Neural progenitor cell (in vitro differentiated cells): ENCODE results near the gene MDGA2. TPM values are rescaled to one million over a fixed set of nuclear protein-coding genes. Genes with fewer than 3 reads are reported as not detected.

Source experiments
- DNase-seq: peaks from one replicate; pipeline ENCODE4 v3.0.0-alpha.2; 2016; ENCODE audit warnings: low spot score
- H2AFZ ChIP-seq: fragments of 200-600 bp; sonication (generic); replicated peaks from 2 replicates; pipeline ENCODE4 v1.6.1; 2016; ENCODE audit warnings: antibody characterized with exemption
- H3F3A ChIP-seq: fragments of 200-600 bp; sonication (generic); 2 replicates; pipeline ENCODE4 v1.6.1; 2016; ENCODE audit warnings: antibody characterized with exemption, low read depth
- H3K27ac ChIP-seq: fragments of 200-600 bp; sonication (generic); 2 replicates; pipeline ENCODE4 v1.5.1; 2016; ENCODE audit warnings: mild to moderate bottlenecking
- H3K27me3 ChIP-seq: fragments of 200-600 bp; sonication (generic); 2 replicates; pipeline ENCODE4 v1.6.1; 2016; ENCODE audit warnings: mild to moderate bottlenecking, moderate library complexity
- H3K36me3 ChIP-seq: fragments of 200-600 bp; sonication (generic); 2 replicates; pipeline ENCODE4 v1.5.1; 2016
- H3K4me1 ChIP-seq: fragments of 200-600 bp; sonication (generic); 2 replicates; pipeline ENCODE4 v1.6.1; 2016; ENCODE audit warnings: mixed run types
- H3K4me2 ChIP-seq: fragments of 200-600 bp; sonication (generic); 2 replicates; pipeline ENCODE4 v1.6.1; 2016
- H3K4me3 ChIP-seq: fragments of 200-600 bp; sonication (generic); 2 replicates; pipeline ENCODE4 v1.5.1; 2016
- H3K79me2 ChIP-seq: fragments of 200-600 bp; sonication (generic); 2 replicates; pipeline ENCODE4 v1.6.1; 2016; ENCODE audit warnings: low read depth
- H3K9ac ChIP-seq: fragments of 200-600 bp; sonication (generic); 2 replicates; pipeline ENCODE4 v1.6.1; 2016
- H3K9me3 ChIP-seq: fragments of 200-600 bp; sonication (generic); 2 replicates; pipeline ENCODE4 v1.5.1; 2016; ENCODE audit warnings: low read depth
- H4K20me1 ChIP-seq: fragments of 200-600 bp; sonication (generic); 2 replicates; pipeline ENCODE4 v1.6.1; 2016; ENCODE audit warnings: low read depth
- H3K27ac Mint-ChIP-seq: 3 replicates; pipeline ENCODE4 v1.8.0; 2021; ENCODE audit warnings: mixed read lengths
- H3K27me3 Mint-ChIP-seq: 2 replicates; pipeline ENCODE4 v1.8.0; 2022; ENCODE audit warnings: low read depth, mild to moderate bottlenecking, inconsistent platforms, moderate library complexity, mixed read lengths; ENCODE audit not compliant: insufficient read depth
- H3K36me3 Mint-ChIP-seq: 3 replicates; pipeline ENCODE4 v1.8.0; 2021; ENCODE audit warnings: mixed read lengths
- H3K4me1 Mint-ChIP-seq: 3 replicates; pipeline ENCODE4 v1.8.0; 2021; ENCODE audit warnings: mixed read lengths
- H3K4me3 Mint-ChIP-seq: 3 replicates; pipeline ENCODE4 v1.8.0; 2021; ENCODE audit warnings: mild to moderate bottlenecking, moderate library complexity, mixed read lengths
- H3K9me3 Mint-ChIP-seq: 3 replicates; pipeline ENCODE4 v1.8.0; 2020; ENCODE audit warnings: mixed read lengths
- EZH2 ChIP-seq: fragments of 200-600 bp; sonication (generic); IDR thresholded peaks from 2 replicates; pipeline ENCODE4 v1.6.1; 2017; ENCODE audit warnings: antibody characterized with exemption, mild to moderate bottlenecking, moderate library complexity
- EZH2phosphoT487 ChIP-seq: fragments of 200-600 bp; sonication (generic); IDR thresholded peaks from 2 replicates; pipeline ENCODE4 v1.6.1; 2017; ENCODE audit warnings: antibody characterized with exemption
- total RNA-seq: library from RNA; depleted of rRNA; stranded (reverse); fragments of >200 nt; gene quantifications from 2 replicates; pipeline ENCODE4 v1.2.3, GENCODE V29; 2015; ENCODE audit warnings: low replicate concordance
- TF ChIP-seq, protein P1 (sequence below): fragments of 200-600 bp; sonication (generic); IDR thresholded peaks from 2 replicates; pipeline ENCODE4 v1.5.1; 2017; ENCODE audit warnings: antibody characterized with exemption, mild to moderate bottlenecking

The MDGA2 gene
- total RNA-seq, 1 donor from 2014 or later = 1.0 TPM

DNA sequence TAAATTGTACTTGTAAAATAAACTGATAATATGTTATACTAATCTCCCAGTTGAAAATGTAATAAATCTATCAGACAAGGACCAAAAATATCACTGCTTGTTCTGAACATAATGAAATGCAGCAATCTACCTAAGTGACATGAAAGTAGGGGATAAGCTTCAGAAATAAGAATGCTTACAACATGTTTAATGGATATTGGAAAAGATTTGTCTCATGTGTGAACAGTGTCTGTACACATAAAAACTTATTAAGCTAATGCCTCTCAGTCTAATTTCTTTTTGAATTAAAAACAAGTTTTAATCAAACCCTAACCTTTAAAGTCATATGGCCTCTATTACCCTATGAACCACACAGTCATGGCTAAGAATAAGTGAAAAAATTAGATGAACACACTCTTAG lies 465.3 kb downstream of the MDGA2 start:
- H3K9me3 ChIP-seq = no peaks in the 10 kb centered on the region
- no peaks in the 10 kb centered on the region for H3K79me2 ChIP-seq
- no peaks in the 10 kb centered on the region for H3K27me3 ChIP-seq
- Mint-ChIP-seq H3K27me3 (no peaks in the 10 kb centered on the region), H3K9me3 (peaks cover 3% of the 10 kb centered on the region), H3K27ac (no peak overlapping the region), H3K4me3 (no peak overlapping the region), H3K36me3 (no peaks in the 10 kb centered on the region), H3K4me1 (peaks cover 9% of the 10 kb centered on the region)
- H3K27ac ChIP-seq = no peak overlapping the region
- no peak overlapping the region for H3K9ac ChIP-seq
- TF ChIP-seq EZH2phosphoT487 (no peak), EZH2 (no peak)
- TF ChIP-seq, protein P1, sequence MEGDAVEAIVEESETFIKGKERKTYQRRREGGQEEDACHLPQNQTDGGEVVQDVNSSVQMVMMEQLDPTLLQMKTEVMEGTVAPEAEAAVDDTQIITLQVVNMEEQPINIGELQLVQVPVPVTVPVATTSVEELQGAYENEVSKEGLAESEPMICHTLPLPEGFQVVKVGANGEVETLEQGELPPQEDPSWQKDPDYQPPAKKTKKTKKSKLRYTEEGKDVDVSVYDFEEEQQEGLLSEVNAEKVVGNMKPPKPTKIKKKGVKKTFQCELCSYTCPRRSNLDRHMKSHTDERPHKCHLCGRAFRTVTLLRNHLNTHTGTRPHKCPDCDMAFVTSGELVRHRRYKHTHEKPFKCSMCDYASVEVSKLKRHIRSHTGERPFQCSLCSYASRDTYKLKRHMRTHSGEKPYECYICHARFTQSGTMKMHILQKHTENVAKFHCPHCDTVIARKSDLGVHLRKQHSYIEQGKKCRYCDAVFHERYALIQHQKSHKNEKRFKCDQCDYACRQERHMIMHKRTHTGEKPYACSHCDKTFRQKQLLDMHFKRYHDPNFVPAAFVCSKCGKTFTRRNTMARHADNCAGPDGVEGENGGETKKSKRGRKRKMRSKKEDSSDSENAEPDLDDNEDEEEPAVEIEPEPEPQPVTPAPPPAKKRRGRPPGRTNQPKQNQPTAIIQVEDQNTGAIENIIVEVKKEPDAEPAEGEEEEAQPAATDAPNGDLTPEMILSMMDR = no peak
- no peak overlapping the region for H3K4me2 ChIP-seq
- no peaks in the 10 kb centered on the region for H4K20me1 ChIP-seq
- no peak overlapping the region for H2AFZ ChIP-seq
- DNase-seq = no peak
- no peaks in the 10 kb centered on the region for H3K4me1 ChIP-seq
- no peaks in the 10 kb centered on the region for H3F3A ChIP-seq
- H3K36me3 ChIP-seq = no peaks in the 10 kb centered on the region
- no peak overlapping the region for H3K4me3 ChIP-seq

GRCh38 chr14:47208434-47208833 lies 467.0 kb downstream of the MDGA2 start:
- H3K27ac Mint-ChIP-seq = no peak overlapping the region

GRCh38 chr14:47207617-47208016 lies 467.8 kb downstream of the MDGA2 start:
- Mint-ChIP-seq H3K4me3 (no peak overlapping the region), H3K27me3 (no peaks in the 10 kb centered on the region), H3K4me1 (peaks cover 9% of the 10 kb centered on the region), H3K36me3 (no peaks in the 10 kb centered on the region), H3K27ac (no peak overlapping the region), H3K9me3 (no peaks in the 10 kb centered on the region)
- TF ChIP-seq, protein P1 = no peak
- TF ChIP-seq EZH2phosphoT487 (no peak), EZH2 (no peak)
- DNase-seq = no peak
- Histone ChIP-seq H3K4me1 (no peaks in the 10 kb centered on the region), H3K9me3 (no peaks in the 10 kb centered on the region), H3K79me2 (no peaks in the 10 kb centered on the region), H3K36me3 (no peaks in the 10 kb centered on the region), H3K27me3 (no peaks in the 10 kb centered on the region), H3K4me3 (no peak overlapping the region), H3K4me2 (no peak overlapping the region), H3K9ac (no peak overlapping the region), H4K20me1 (no peaks in the 10 kb centered on the region), H3F3A (no peaks in the 10 kb centered on the region), H2AFZ (no peak overlapping the region), H3K27ac (no peak overlapping the region)

More at GRCh38 chr14:47208434-47208833, 467.0 kb downstream of the MDGA2 start:
- Mint-ChIP-seq H3K27me3 (no peaks in the 10 kb centered on the region), H3K36me3 (no peaks in the 10 kb centered on the region), H3K4me1 (peaks cover 9% of the 10 kb centered on the region), H3K4me3 (no peak overlapping the region), H3K9me3 (no peaks in the 10 kb centered on the region)
- Histone ChIP-seq H3K27ac (no peak overlapping the region), H3K9ac (no peak overlapping the region), H4K20me1 (no peaks in the 10 kb centered on the region), H3K27me3 (no peaks in the 10 kb centered on the region), H2AFZ (no peak overlapping the region), H3K9me3 (no peaks in the 10 kb centered on the region), H3K4me3 (no peak overlapping the region), H3K4me2 (no peak overlapping the region), H3K4me1 (no peaks in the 10 kb centered on the region), H3K79me2 (no peaks in the 10 kb centered on the region), H3K36me3 (no peaks in the 10 kb centered on the region), H3F3A (no peaks in the 10 kb centered on the region)
- peak; percentile 41 for DNase-seq
- TF ChIP-seq EZH2phosphoT487 (no peak), EZH2 (no peak)
- TF ChIP-seq, protein P1 = no peak
